ENCODE results near the gene ARHGAP29. TPM values are rescaled to one million over a fixed set of nuclear protein-coding genes. Genes with fewer than 3 reads are reported as not detected.

ARHGAP29 gene
- total and polyA plus RNA-seq, 2 experiments from 2014 or later, result 4.6 to 6.9 TPM

- TF ChIP-seq ZNF462 (CRISPR knock-in tag; IDR thresholded peaks at IDR 0.05) (no peak), NANOG (IDR thresholded peaks at IDR 0.05; ENCODE audit: borderline replicate concordance) (no peak)
Observed at GRCh38 chr1:94258873-94259331, 21.5 kb upstream of the ARHGAP29 start (continued).

- Histone ChIP-seq H3K27me3 (ENCODE audit: insufficient read depth) (peaks cover 95% of the 10 kb centered on the region), H4K20me1 (replicated peaks; ENCODE audit: insufficient read depth) (peaks cover 8% of the 10 kb centered on the region), H3K27ac (ENCODE audit: low read depth) (no peak overlapping the region), H3K79me2 (replicated peaks; ENCODE audit: insufficient read depth) (no peaks in the 10 kb centered on the region), H3K4me3 (no peak overlapping the region), H3K9me2 (ENCODE audit: insufficient read depth) (no peaks in the 10 kb centered on the region), H3K4me2 (no peak overlapping the region), H3K36me3 (ENCODE audit: insufficient read depth) (no peaks in the 10 kb centered on the region), H3K4me1 (ENCODE audit: insufficient read depth) (peaks cover 9% of the 10 kb centered on the region; the same call in 1 of the 2 replicates), H3F3A (replicated peaks; ENCODE audit: low read depth) (no peaks in the 10 kb centered on the region), H2AFZ (no peak overlapping the region)
- ATAC-seq, result no peak
- Mint-ChIP-seq H3K36me3 (ENCODE audit: low read depth) (no peaks in the 10 kb centered on the region), H3K27ac (no peak overlapping the region), H3K4me1 (peaks cover 11% of the 10 kb centered on the region), H3K9me3 (no peaks in the 10 kb centered on the region), H3K4me3 (no peak overlapping the region), H3K27me3 (ENCODE audit: insufficient read depth, low read depth, poor library complexity) (peaks cover 64% of the 10 kb centered on the region)
- DNase-seq (ENCODE audit: low spot score), result no peak
- TF ChIP-seq JUNB (IDR thresholded peaks at IDR 0.05; ENCODE audit: unreplicated experiment), result no peak
- TF ChIP-seq REST (IDR thresholded peaks at IDR 0.05; ENCODE audit: unreplicated experiment), result no peak
- no peak for TF ChIP-seq STAT1 (IDR thresholded peaks at IDR 0.05; ENCODE audit: unreplicated experiment)
- no peak for TF ChIP-seq CTCF (conservative IDR thresholded peaks at IDR 0.05; ENCODE audit: low read depth in 2 of 2)
- TF ChIP-seq ZNF114 (CRISPR knock-in tag; IDR thresholded peaks at IDR 0.05), result no peak
- no peak for TF ChIP-seq NANOG (IDR thresholded peaks at IDR 0.05; ENCODE audit: borderline replicate concordance)
- no peak for TF ChIP-seq EZH2phosphoT487 (IDR thresholded peaks at IDR 0.05; ENCODE audit: unreplicated experiment)
- no peak for TF ChIP-seq ZNF331 (CRISPR knock-in tag; IDR thresholded peaks at IDR 0.05; ENCODE audit: low read depth)
- no peak for TF ChIP-seq POLR2AphosphoS5 (IDR thresholded peaks at IDR 0.05; ENCODE audit: low read depth)
Observed at GRCh38 chr1:94257444-94257843, 20.1 kb upstream of the ARHGAP29 start.

All from GM23338 (cell line).